C4-2B (cell line): ENCODE results near the gene TRAF3.

Source experiments
- H3K27ac ChIP-seq: fragments of 450-650 bp; 2 replicates; pipeline ENCODE4 v1.5.1; 2017
- CTCF ChIP-seq: fragments of 450-650 bp; conservative IDR thresholded peaks from 2 replicates; pipeline ENCODE4 v1.5.1; 2017; ENCODE audit warnings: mild to moderate bottlenecking
- ZFX ChIP-seq: fragments of 450-650 bp; IDR thresholded peaks from 2 replicates; pipeline ENCODE4 v1.6.1; 2017

Gene TRAF3

DNA sequence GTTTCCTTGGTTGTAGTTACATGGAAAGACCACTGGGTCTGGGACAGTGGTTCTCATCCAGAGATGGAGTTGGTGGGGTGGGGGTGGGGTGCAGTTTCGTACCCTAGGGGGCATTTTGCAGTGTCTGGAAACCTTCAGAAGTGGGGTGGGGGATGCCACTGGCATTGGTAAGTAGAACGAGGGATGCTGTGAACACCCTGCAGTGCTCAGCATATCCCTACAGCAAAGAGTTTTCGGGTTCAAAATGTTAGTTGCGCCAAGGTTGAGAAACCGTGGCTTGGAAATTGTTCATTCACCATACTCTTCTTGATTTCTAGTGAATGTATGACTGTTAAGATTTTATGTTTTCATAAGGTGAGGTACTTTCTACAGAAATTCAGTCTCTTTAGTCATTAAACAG, 28.7 kb downstream of the TRAF3 start:
- no peak for TF ChIP-seq CTCF
- no peak for TF ChIP-seq ZFX
- H3K27ac ChIP-seq: no peak overlapping the region

GRCh38 chr14:102806447-102806846, 29.2 kb downstream of the TRAF3 start:
- TF ChIP-seq ZFX: no peak
- no peak for TF ChIP-seq CTCF
- H3K27ac ChIP-seq: no peak overlapping the region

DNA sequence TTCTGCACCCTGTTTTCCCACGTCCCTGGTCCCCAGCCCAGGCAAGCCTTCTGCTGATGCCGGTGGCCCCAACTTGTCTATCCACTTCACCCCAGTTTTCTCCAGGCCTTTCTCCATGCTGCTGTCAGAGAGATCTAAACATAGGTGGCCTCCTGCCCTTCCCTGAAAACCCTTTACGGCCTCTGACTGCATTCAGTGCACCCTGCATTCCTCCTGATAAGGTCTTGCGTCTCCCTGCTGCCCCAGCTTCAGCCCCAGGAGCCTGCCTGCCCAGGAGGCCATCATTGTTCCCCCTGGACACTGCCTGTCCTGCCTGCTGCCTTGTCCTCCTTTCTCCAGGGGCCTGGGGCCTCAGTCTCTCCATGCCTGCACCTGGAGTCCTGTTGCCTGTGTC, 29.8 kb downstream of the TRAF3 start:
- TF ChIP-seq CTCF: no peak
- no peak for TF ChIP-seq ZFX
- H3K27ac ChIP-seq: no peak overlapping the region

- no peak overlapping the region for H3K27ac ChIP-seq
- TF ChIP-seq ZFX (no peak), CTCF (no peak)
These were observed 32.6 kb downstream of the TRAF3 start for GRCh38 chr14:102809870-102810269.

DNA sequence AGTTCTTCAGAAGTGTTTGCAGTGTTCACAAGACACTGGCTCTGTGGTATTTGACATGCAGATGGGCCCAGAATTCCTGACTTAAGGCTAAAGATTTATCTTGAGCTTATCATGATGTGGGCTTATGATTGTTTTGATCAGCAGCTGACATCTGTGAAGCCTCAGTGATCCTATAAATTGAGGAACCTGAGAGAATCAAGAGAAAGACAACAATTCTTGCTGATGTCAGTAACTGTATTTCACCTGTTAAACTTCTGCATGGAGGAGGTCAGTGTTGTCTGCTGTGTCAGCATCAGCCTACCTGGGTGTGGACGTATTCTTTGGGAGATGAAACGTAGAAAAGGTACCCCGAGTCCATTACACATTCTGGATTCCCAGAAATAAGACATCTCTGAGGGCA, 33.3 kb downstream of the TRAF3 start:
- H3K27ac ChIP-seq: no peak overlapping the region
- TF ChIP-seq CTCF (no peak), ZFX (no peak)

DNA sequence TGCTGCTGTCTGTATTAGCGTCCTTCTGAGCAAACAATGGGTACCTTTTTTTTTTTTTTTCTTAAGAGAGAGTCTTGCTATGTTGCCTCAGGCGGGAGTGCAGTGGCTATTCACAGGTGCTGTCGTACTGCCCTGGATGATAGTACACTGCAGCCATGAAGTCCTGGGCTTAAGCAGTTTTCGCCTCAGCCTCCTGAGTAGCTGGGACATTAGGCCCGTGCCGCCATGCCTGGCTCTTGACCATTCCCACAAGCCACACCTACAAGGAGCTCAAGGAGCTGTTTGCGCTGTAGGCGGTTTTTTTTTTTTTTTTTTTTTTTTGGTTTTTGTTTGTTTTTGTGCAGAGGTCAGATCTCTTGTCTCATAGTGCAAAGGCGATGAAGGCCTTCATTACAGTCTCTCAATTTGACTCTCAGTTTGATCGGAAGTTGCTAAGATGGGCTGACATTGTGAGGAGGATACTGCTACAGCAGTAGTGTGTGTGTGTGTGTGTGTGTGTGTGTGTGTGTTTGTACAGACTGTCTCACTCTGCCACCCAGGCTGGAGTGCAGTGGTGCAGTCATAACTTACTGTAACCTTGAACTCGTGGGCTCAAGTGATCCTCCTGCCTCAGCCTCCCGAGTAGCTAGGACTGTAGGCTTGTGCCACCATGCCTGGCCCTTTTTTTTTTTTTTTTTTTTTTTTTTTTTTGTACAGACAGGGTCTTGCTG, 34.2 kb downstream of the TRAF3 start:
- no peak for TF ChIP-seq CTCF
- TF ChIP-seq ZFX: no peak
- no peak overlapping the region for H3K27ac ChIP-seq

DNA sequence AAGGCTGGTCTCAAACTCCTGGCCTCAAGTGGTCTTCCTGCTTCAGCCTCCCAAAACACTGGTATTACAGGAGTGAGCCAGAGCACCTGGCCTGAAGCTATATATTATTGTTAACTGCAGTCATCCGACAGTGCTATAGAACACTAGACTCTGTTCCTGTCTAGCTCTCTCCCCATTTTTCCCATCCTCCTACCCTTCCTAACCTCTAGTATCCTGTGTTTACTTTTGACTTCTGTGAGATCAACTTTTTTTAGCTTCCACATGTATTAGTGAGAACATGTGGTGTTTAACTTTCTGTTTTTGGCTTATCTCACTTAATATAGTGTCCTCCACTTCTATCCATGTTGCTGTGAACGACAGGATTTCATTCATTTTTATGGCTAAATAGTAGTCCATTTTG, 34.7 kb downstream of the TRAF3 start:
- no peak overlapping the region for H3K27ac ChIP-seq
- TF ChIP-seq ZFX (no peak), CTCF (no peak)
